GM18907 (cell line): ENCODE results near the gene ZFX.
"Not testable (repeated sequence)": the region's sequence is repeated elsewhere in the genome, so short reads cannot be mapped to it uniquely, and the experiment has no call there.

Experiments used
- ATAC-seq: cut with Tn5 transposase; IDR thresholded peaks from one replicate; pipeline ENCODE4 v1.9.1; 2021; ENCODE audit warnings: mild to moderate bottlenecking, moderate library complexity; ENCODE audit not compliant: unreplicated experiment

Gene ZFX

DNA sequence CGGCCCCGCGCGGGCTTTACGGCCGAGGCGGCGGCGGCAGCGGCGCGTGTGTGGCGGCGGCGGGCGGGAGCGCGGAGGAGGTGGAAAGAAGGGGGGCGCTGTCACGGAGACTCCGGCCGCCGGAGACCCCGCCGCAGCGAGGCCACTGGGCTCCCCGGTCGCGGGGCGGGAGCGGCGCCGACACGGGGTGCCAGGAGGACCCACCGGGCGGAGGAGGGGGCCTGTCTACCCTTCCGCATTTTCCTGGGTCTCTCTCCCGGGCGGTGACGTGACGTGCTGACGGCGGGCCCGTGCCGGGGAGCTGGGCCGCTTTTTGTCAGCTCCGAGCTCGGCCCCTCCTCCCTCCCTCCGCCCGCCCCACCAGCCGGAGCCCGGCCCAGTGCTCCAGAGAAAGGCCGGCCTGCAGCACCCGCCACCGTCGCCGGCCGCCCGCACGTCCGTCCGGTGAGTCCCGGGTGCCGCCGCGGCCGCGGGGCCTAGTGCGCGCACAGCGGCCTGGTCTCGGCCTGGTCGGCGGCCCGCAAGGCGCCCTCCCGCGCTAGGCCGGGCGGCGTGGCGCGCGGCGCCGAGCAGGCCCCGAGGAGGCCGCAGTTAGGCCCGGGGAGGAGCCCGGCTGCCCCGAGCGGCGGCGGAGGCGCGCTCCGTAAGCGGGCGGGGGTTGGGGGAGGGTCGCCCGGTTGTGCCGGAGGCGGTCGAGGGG lies at the start of gene ZFX:
TSS of gene ZFX (plus strand) at position 379 of the 700 bp plus-strand sequence. CDS start 23,014 bp downstream, outside the sequence.
- peak; percentile 52 for ATAC-seq

DNA sequence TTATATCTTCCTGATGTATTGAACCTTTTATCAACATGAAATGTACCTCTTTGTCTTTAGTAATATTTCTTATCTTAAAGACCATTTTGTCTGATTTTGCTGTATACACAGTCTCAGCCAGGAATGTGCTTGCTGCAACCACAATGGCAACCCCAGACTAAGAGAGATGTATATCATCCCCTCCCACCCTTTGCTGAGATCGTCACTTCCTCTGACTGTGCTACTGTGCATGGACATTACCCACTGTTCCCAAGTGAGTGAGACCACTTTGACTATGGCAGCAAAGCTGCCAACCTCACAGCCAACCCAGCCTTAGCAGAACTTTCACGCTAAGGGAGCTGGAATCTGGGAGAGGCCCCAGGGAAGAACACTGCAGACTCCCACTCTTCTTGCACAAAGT lies 48.8 kb upstream of the ZFX start:
- ATAC-seq = no peak

DNA sequence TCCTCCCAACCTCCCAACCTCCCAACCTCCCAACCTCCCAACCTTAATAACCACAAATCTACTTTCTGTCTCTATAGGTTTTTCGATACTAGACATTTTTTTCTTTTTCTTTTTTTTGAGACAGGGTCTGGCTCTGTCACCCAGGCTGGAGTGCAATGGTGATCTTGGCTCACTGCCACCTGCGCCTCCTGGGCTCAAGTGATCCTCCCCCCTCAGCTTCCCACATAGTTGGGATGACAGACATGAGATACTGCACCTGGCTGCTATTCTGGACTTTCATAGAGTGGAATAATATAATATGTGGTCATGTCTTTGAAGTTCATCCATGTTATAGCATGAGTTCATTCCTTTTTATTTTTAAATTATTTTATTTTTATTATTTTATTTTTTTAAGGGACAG lies 39.5 kb upstream of the ZFX start:
- no peak for ATAC-seq

DNA sequence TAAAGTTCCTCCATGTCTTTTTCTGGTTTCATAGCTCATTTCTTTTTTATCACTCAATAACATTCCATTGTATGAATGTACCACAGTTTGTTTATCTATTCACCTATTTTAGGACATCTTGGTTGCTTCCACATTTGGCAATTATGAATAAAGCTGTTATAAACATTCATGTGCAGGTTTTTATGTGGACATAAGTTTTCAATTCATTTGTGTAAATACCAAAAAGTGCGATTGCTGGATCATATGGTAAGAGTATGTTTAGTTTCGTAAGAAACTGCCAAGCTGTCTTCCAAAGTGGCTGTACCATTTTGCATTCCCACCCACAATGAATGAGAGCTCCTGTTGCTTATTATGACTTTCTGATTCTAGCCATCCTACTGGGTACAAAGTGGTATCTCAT lies 36.3 kb upstream of the ZFX start:
- no peak for ATAC-seq

DNA sequence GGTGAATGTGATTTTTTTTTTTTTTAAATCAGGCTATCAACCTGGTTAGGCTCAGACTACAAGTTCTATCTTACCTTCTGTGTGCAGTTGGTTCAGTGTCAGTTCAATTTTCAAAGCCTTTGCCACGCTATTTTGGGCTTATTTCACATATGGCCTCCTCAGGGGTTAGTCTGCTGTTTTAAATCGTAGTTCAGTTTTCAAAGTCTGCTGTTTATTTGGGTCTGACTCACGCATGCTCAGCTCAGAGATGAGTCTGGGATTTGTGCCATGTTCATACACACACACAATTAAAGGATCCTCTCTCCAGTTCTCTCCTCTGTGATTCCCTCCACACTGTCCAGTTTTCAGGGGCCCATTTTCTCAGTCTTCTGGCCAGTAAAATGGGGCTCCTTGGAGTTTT lies 32.3 kb upstream of the ZFX start:
- ATAC-seq = no peak

DNA sequence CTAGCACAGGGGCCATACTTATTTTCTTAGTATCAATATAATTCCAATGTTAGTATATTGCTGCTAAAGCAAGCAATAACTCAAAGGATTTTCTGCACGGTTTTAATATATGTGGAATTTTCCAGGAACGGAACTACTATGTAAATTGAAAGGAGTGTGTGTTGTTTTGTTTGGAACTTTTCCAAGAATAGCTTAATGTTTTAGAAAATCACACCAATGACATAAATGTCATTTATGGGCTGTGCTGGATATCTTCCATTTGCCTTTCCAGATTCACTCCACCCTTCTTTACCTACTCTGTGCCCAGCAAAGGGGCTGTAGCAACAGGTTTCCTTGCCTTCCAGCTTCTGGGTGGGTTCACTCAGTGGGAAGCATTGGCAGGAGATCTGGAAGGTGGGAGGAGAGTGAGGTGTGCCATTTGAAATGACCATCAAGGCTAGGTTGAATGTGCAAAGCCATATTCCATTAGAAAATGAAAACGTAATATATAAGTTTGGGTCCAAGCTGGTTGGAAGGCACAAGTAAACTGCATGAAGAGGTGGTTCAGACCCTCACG lies 25.2 kb upstream of the ZFX start:
- no peak for ATAC-seq

DNA sequence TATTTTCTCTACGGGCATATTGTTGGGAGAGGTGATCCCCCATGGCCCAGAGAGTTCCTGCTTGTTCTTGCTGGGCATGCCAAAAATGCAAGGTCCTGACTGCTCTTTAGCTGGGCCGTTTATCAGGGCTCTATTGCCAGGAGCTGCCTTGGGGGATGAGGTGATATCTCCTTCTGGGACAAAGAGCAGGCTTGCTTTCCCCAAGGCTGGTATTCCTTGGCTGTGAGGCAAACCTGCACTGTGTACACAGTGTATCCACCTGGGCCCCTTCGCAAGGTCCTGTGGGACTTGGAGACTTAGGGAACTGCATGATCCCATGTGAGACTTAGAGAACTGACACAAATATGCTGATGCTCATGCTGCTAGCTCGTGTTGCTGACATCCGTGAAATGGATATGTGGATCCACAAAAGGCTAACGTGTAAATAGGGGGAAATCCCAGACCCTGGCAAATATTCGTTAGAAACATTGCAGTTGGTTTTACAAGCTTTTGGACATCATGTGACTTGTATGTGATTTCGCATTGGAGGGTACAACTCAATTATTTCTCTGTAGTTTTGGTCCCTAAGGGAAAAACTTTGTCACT lies 24.4 kb upstream of the ZFX start:
- no peak for ATAC-seq

DNA sequence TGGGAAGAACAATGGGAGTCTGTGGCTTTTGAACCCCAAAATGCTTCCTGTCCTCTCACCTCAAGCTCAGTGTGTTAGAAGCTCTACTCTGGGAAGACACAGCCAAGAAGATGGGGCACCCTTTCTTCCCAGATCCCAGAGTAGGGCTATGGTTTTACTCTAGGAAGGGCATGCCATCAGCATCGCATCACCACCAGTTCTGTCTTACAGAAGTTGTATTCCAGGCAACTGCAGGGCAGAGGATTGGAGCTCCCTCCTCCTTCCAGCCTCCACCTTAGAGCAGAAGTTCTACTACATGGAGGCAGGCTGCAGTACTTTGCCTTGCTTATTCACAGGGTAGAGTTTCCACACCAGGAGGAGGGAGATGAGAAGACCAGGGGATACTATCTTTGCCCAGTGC lies 18.1 kb upstream of the ZFX start:
- ATAC-seq = no peak

DNA sequence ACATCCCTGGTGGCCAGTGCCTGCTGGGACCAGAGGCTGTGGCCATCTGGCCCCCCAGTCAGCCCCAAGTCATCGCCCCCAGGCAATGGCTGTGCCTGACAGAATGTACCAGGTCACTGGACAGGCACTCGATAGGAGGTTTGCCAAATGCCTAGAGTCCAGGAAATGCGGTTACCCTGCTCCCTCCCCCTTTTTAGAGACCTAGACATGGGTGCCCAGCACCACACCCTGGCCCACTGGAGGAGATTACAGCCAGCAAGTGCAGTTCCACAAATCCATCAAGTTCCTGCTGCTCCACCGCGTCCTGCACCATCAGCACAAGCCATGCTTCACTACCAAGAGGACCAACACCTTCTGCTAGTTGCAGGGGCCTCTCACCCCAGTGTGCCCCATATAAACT lies 16.2 kb upstream of the ZFX start:
- ATAC-seq = no peak

DNA sequence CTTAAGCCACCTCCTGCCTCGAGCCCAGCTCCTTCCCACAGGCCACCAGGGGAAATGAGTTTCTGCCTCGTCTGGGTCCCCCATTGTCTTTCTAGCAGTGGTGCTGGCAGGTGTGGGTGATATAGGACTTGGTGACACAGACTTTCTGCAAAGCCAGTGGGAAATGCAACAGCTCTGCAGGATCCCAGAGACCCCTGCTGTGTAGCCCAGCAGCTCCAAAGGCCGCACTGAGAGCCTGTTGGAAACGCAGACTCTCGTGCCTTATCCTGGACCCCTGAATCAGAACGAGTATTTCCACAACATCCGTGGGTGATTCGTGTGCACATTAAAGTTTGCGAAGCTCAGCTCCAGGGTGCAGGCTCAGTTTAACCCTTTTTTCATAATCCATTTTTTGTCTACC lies 13.8 kb upstream of the ZFX start:
- ATAC-seq = not testable (repeated sequence)

DNA sequence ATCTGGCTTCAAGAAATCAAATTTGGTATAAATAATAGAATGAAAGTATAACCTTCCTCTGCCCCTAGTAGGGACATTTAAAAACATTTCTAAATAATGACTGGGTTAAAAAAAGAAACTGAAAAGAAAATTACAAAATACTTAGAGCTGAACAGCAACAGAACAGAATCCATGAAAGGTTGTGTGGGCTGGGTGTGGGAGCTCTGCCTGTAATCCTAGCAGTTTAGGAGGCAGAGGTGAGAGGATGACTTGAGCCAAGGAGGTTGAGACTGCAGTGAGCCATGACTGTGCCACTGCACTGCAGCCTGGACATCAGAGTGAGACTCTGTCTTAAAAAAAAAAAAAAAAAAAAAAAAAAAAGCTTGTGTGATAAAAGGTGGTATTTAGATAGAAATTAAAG lies 12.3 kb upstream of the ZFX start:
- ATAC-seq = no peak

DNA sequence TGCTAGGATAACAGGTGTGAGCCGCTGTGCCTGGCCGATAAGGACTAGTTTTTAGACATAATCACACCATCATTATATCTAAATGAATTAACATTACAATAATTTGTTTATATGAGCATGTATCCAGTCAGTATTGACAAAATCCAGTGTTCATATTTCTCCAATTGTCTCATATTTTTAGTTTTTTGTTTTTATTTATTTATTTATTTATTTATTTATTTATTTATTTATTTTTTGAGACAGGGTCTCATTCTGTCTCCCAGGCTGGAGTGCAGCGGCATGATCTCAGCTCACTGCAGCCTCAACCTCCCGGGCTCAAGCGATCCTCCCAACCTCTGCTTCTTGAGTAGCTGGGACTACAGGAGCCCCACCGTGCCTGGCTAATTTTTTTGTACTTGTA lies 5.5 kb upstream of the ZFX start:
- ATAC-seq = not testable (repeated sequence)

DNA sequence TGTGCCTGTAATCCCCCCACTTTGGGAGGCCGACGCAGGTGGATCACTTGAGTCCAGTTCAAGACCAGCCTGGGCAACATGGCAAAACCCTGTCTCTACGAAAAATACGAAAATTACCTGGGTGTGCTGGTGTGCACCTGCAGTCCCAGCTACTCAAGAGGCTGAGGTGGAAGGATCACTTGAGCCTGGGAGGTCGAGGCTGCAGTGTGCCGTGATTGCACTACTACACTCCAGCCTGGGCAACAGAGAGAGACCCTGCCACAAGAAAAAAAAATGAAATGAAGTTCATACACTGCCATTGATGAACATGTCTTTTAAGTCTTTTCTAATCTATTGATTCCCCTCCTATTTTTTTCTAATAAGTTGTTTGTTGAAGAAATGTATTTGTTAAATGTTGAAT lies 5.0 kb upstream of the ZFX start:
- ATAC-seq = no peak

DNA sequence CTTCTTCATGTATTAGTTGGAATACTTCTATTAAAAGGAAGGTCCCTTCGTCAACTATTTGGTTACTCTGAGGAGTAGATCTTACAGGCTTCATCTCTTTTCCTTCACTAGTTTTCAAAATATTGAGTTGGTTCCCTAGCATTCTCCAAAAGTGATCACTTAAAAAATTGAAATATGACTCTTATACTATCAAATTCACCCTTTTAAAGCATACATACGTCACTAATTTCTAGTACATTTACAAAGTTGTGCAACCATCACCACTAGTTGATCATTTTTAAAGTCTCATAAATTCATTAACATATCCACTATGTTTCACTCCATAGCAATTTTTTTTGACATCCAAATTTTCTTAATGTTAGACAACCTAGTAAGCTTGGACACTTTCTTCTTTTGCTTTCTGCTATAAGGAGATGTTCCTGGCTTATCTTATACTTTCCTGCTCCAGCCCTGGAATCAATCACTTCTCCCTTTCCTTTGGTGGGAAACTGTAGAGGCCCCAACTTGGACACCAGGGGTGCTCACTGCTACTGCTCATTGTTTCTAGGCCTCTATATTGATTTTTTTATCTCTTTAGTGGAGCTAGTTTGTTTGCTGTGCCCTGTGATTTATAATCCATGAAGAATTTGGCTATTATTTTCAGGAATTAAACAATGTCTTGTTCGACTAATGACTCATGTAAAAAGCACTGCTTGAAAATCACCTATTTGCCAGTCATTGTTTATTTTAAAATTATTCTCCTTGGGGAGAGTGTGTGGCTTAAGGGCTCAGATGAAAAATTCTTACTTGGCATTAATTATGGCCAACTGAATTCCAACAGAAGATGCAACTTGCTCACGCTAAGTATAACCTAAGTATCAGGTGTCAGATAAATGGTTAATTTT lies 4.0 kb upstream of the ZFX start:
- ATAC-seq = no peak

DNA sequence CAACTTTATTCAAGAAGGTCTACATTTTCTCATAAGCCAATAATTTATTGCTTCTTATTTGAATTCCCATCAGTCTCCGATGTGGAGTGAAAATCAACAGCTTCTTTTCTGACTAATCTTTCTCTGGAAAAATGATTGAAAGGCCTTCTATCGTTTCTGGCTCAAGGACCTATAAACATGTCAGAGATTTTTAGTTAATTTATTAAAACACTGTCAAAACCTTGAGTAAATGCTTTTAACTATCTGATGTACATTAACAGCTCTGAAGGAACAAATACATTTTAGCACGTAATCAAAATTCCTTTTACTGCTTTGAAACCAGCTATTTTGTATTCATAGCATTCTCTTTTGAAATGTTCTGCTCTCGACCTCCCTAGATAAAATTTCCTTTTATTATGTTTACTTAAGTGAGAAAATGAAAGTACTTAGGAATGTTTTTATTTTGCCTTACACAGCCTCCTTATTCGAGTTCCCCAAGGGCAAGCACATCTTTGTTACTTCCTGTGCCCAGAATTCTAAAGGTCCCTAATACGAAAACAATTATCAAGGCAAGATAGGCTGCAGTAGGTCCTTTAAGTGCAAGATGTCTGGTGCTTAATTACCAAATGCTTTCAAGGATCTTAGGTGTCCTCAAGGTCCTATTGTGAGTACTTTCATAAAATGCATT lies 3.1 kb upstream of the ZFX start:
- no peak for ATAC-seq

DNA sequence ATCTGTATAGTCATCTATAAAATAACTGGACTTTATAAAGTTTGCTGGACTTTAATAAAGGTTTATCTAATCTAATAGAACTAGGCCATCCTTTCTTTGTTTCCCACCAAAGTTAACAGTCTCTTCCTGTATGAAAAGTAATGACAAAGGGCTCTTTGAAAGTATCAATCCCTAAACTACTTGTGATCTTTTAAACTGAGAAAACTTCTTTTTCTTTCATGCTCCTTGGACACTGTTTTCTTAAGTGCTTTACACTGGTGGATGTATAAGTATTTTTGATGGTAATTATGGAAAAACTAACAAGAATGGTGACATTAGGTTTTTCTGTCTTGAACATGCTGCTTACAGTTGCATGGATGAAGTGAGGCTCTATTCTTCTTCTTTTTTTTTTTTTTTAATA lies 2.4 kb upstream of the ZFX start:
- ATAC-seq = no peak

DNA sequence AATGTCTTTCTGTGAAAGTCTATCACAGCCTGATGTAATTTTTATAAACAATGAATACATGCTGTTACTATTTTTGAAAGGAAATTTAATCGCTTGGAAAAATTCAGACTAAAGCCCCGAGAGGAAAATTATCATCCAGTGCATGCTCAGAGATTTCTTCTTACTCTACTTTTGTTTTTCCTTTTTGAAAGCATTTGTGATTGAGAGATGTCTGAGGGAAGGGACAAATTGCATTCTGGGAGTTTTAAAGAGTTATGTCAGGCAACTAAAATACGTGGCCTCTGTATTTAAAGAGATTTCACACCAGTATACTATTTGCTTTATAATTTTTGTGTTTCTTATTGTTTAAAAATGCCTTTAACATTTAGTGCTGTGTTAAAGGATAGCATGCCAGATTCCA lies 1.4 kb upstream of the ZFX start:
- no peak for ATAC-seq

DNA sequence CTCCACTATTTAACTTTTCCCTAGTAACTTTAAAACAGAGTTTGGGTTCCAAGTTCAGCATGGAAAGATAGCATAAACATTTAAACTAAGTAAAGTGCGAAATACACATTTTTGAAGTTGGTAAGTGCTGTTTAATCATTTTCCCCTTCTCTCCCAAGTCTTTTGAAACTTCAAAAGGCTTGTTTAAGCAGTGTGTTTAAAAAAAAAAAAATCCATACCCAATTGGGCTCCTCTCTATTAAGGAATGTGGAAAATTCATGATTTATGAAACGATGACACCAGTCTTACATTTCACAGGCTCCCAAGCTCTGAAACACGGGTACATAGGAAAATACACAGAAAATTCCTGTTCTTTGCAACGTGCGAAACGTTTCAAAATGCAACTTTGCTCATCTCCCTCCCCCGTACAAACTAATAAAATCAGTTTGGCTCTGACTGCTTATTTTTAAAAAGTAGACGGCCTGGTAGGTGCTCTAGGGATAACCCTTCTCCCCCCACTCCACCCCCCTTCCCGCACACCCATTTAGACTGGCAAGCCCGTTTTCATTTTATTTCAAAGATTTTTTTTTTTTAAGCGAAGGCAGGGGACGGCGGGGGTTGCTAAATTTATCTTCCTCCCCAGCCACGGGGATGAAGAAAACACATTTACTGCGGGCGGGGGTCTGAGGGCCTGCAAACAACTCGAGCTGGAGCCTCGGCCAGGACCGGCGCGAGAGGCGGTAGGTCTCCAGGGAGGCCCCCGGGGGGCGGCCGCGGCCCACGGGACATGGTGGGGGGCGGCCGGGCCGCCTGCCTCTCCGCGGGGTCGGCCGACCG lies 786 bp upstream of the ZFX start:
- ATAC-seq = peak; percentile 10

DNA sequence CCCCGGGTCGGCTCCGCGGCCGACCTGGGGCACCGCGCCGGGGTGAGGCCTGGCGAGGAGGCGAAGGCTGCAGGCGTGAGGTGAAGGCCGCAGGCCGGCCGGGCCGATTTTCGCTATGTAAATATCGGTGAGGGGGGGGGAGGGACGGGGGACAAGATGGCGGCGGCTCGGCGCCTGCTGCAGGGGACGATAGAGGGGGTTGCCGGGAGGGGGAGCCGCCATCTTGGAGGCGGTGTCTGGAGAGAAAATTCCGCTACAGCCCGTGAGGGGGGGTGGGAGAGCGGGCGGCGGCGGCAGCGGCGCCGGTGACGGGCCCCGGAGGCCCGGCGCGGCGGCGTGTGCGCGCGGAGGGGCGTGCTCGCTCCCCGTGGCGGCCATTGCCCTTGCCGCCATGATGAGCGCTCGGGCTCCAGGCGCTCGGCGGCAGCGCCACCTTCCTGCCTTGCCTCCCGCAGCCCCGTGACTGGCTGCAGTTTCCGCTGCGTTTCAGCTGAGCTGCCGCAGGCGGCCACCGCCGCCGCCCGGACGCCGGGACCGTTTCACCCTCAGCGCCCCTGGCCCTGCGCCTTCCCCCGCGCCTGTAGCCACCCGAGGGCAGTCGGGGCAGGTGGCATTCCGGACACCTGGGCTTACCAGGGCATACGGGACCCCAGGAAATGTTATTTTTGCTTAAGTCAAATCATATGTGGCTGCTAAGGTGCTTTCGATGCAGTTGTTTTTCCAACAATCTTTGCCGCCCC lies 692 bp downstream of the ZFX start:
- ATAC-seq = peak; percentile 76

DNA sequence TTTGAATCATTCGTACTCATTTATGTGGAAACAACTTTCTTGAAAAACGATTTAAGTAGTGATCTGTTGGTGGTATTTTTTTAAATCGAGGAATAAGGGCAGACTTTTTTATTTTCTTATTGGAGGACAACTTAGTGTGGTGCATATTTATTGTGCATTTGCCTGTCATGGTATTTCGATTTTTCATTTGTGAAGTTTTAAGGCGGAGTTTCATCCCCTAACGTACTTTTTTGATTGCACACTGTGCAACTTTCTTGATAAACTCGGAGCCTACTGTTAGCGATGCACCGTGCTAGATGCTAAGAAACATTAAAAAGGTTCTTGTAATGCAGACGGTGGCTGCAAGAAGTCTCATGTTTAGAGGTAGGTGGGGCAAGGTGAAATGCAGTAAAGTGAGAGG lies 1.4 kb downstream of the ZFX start:
- ATAC-seq = no peak
